AG04450 (cell line): Measurements from ENCODE around the gene ARFGAP1. TPM values are rescaled to one million over a fixed set of nuclear protein-coding genes. Genes with fewer than 3 reads are reported as not detected.

ENCODE experiments used
- CTCF ChIA-PET: fragments of 300-600, 350-600 bp; formaldehyde crosslinking; extraction: SDS; loops from one replicate; lab custom pipeline; 2022; ENCODE audit warnings: antibody characterized with exemption, inconsistent platforms; lab: Charles Lee
- POLR2A ChIA-PET: fragments of 350-600 bp; formaldehyde crosslinking; extraction: SDS; loops from one replicate; lab custom pipeline; 2021; ENCODE audit warnings: antibody characterized with exemption, inconsistent platforms; lab: Yijun Ruan, JAX
- DNase-seq: peaks from one replicate; pipeline ENCODE4 v3.0.0-alpha.2; 2011; ENCODE audit warnings: low read depth, low spot score
- H3K27ac ChIP-seq: one replicate; pipeline ENCODE4 v1.5.1; 2012; ENCODE audit warnings: low read depth, low read length, control low read depth
- H3K27me3 ChIP-seq: one replicate; pipeline ENCODE4 v1.6.0; 2012; ENCODE audit warnings: low read length; ENCODE audit not compliant: control insufficient read depth, insufficient read depth
- H3K4me3 ChIP-seq: 2 replicates; pipeline ENCODE4 v1.5.1; 2011; ENCODE audit warnings: mild to moderate bottlenecking, low read depth, low read length, control low read depth
- H3K9me3 ChIP-seq: 2 replicates; pipeline ENCODE4 v1.5.1; 2012; ENCODE audit warnings: low read length; ENCODE audit not compliant: control insufficient read depth, insufficient read depth
- polyA plus RNA-seq: library from polyadenylated mRNA; depleted of rRNA; stranded (reverse); fragments of >200 nt; gene quantifications from 2 replicates; pipeline ENCODE4 v1.2.3, GENCODE V29; 2011
- TF ChIP-seq, protein P1 (sequence below): IDR thresholded peaks from 2 replicates; pipeline ENCODE4 v1.5.1; 2011; ENCODE audit warnings: low read depth, low read length, control low read depth, inconsistent platforms

ARFGAP1 gene
- polyA plus RNA-seq, 1 experiment: 52.6 TPM

DNA sequence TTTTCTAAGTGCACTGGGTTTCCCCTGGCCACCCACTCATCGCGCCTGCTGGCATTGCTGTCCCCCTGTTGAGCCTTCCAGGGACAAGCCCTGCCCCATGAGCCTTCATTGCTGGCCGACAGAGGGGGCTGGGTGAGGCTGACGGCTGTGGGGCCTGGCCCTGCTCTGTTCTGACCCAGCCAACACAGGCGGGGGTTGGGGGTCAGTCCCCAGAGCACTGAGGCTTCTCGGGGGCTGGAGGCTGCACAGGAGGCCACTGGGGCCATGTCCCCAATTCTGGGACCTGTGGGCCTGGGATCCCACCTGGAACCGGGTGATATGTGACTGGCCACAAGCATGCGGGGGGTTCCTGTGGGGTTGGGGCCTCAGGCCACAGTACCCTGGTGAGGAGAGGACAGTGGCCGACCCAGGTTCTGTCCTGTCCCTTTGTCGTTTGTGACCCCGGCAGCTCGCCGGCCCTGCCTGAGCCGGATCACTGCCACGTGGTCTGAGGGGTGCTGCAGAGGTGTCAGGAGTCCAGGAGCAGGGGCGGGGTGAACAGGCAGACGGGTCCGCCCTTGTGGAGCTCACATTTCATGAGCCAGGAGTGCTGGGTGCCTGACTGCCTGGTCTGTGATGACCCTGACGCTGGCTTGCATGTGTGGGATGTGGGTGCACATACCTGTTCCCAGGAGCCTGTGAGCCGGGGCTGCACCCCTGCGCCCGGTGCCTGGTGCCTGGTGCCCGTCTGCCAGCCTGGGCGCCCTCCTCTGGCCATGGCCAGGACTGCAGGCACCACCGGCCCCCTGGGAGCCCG is 18.3 kb downstream of the ARFGAP1 start:
- Histone ChIP-seq H3K9me3 (no peaks in the 10 kb centered on the region; the same call in 1 of the 2 replicates), H3K4me3 (no peak overlapping the region), H3K27ac (no peak overlapping the region), H3K27me3 (peaks cover 12% of the 10 kb centered on the region)
- ChIA-PET CTCF (interaction anchor here (0.6 to 1.8 kb wide), 6 partner anchors 8 to 108 kb away, joined by 3 to 17 read pairs (median 4); no protein-coding TSS in a partner anchor), POLR2A (no interaction called here)
- TF ChIP-seq, protein P1, sequence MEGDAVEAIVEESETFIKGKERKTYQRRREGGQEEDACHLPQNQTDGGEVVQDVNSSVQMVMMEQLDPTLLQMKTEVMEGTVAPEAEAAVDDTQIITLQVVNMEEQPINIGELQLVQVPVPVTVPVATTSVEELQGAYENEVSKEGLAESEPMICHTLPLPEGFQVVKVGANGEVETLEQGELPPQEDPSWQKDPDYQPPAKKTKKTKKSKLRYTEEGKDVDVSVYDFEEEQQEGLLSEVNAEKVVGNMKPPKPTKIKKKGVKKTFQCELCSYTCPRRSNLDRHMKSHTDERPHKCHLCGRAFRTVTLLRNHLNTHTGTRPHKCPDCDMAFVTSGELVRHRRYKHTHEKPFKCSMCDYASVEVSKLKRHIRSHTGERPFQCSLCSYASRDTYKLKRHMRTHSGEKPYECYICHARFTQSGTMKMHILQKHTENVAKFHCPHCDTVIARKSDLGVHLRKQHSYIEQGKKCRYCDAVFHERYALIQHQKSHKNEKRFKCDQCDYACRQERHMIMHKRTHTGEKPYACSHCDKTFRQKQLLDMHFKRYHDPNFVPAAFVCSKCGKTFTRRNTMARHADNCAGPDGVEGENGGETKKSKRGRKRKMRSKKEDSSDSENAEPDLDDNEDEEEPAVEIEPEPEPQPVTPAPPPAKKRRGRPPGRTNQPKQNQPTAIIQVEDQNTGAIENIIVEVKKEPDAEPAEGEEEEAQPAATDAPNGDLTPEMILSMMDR: peak; percentile 67
- DNase-seq: no peak

DNA sequence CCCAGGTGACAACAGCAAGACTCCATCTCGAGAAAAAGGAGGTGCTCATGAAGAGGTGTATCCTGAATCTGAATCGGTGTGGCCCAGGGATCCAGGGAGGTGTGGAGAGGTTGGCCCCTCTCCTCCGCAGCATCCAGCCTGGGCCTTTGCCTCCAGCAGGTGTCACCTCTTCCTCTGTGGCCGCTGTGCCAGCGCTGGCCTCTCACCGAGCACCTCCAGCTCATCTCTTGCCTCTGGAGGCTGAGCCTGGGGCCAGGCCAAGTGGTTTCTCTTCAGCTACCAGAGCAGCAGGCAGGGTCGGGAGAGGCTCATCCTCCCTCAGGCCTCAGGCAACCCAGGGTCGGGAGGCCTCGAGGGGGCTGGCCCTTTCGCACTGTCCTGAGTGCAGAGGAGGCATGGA is 19.2 kb downstream of the ARFGAP1 start:
- Histone ChIP-seq H3K9me3 (no peaks in the 10 kb centered on the region; the same call in 1 of the 2 replicates), H3K27me3 (peaks cover 21% of the 10 kb centered on the region), H3K27ac (no peak overlapping the region), H3K4me3 (no peak overlapping the region)
- ChIA-PET CTCF (interaction anchor here (1.3 to 1.8 kb wide), 2 partner anchors 16 to 68 kb away, joined by 3 to 17 read pairs; no protein-coding TSS in a partner anchor), POLR2A (no interaction called here)
- TF ChIP-seq, protein P1: no peak
- no peak for DNase-seq

DNA sequence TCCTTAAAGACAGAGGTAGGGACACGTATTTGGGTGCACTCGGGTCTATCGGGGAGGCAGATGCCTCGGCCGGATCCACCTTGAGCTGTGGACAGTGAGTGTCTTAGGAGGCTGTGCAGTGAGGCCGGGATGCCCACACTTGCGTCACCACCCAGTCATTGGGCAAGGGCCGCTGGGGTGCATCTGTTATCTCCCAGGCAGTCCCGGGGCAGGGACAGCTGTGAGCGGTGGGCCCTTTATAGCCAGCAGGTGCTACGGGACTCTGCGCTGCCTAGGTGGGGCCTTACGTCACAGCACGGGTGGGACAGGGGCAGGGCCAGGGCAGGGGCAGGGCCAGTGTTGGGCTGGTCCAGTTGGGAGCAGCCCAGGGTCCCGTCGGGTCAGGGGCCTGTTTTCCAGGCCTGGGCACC is 19.7 kb downstream of the ARFGAP1 start:
- Histone ChIP-seq H3K27ac (no peak overlapping the region), H3K4me3 (no peak overlapping the region), H3K9me3 (no peaks in the 10 kb centered on the region; the same call in 1 of the 2 replicates), H3K27me3 (peaks cover 26% of the 10 kb centered on the region)
- TF ChIP-seq, protein P1: no peak
- POLR2A ChIA-PET: no interaction called here
- CTCF ChIA-PET: interaction anchor here (0.8 to 1.8 kb wide), 3 partner anchors 15 to 69 kb away, joined by 3 to 17 read pairs (median 3); no protein-coding TSS in a partner anchor
- no peak for DNase-seq

DNA sequence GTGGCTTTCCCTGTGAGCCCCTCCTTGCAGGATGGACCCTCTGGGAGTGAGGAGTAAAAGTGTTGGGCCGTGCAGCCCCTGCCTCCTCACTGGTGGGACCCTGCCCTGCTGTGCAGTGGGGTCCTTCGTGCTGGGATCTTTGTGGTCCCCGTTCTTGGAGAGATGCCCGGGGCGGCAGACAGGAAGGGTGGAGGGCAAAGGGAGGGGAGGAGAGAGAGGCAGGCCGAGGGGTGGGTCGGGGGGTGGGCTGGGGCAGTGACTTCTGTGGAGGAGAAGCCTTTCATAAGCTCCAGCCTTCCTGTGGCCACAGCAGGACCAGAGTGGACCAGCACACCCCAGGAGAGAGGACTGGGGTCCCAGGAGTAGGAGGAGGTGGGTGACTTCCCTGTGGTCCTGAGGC is 20.3 kb downstream of the ARFGAP1 start, which contains the start of gene COL20A1:
Gene COL20A1 (plus strand): TSS at position 283 of the 400 bp plus-strand sequence. CDS start 1,922 bp downstream, outside the sequence.
- Histone ChIP-seq H3K27ac (no peak within 1 kb of the TSS), H3K9me3 (no peaks in the 10 kb centered on the region; the same call in 1 of the 2 replicates), H3K4me3 (no peak within 1 kb of the TSS), H3K27me3 (peaks cover 32% of the 10 kb centered on the region)
- POLR2A ChIA-PET: no interaction called here
- CTCF ChIA-PET: interaction anchor here (0.8 kb wide), 1 partner anchor 70 kb away, joined by 3 read pairs; no protein-coding TSS in a partner anchor
- TF ChIP-seq, protein P1: no peak
- no peak for DNase-seq

DNA sequence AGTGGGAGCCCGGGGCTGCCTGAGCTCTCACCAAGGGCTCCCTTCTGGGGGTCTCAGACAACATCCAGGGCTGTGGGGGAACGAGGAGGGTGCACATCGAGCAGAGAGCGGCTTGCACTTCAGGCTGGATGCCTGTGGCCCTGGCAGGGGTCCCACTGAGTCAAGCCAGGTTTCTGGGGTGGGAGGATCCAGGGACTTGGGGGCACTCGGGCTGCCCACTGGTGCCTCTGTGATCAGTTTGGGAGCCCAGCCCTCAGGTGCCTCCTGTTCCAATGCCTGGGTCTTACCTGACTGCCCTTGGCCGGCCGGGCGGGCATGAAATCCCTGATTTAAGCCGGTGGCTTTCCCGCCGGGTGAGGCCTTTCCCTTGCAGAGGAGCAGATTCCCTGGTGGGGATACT is 20.8 kb downstream of the ARFGAP1 start:
- TF ChIP-seq, protein P1: no peak
- POLR2A ChIA-PET: no interaction called here
- Histone ChIP-seq H3K9me3 (no peaks in the 10 kb centered on the region; the same call in 1 of the 2 replicates), H3K27ac (no peak overlapping the region), H3K4me3 (no peak overlapping the region), H3K27me3 (peaks cover 36% of the 10 kb centered on the region)
- DNase-seq: no peak
- CTCF ChIA-PET: interaction anchor here (0.8 kb wide), 1 partner anchor 70 kb away, joined by 3 read pairs; no protein-coding TSS in a partner anchor
